ENCODE results near the gene CSAG1.
"Not testable (repeated sequence)": the region's sequence is repeated elsewhere in the genome, so short reads cannot be mapped to it uniquely, and the experiment has no call there.

The CSAG1 gene, protein sequence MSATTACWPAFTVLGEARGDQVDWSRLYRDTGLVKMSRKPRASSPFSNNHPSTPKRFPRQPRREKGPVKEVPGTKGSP

DNA sequence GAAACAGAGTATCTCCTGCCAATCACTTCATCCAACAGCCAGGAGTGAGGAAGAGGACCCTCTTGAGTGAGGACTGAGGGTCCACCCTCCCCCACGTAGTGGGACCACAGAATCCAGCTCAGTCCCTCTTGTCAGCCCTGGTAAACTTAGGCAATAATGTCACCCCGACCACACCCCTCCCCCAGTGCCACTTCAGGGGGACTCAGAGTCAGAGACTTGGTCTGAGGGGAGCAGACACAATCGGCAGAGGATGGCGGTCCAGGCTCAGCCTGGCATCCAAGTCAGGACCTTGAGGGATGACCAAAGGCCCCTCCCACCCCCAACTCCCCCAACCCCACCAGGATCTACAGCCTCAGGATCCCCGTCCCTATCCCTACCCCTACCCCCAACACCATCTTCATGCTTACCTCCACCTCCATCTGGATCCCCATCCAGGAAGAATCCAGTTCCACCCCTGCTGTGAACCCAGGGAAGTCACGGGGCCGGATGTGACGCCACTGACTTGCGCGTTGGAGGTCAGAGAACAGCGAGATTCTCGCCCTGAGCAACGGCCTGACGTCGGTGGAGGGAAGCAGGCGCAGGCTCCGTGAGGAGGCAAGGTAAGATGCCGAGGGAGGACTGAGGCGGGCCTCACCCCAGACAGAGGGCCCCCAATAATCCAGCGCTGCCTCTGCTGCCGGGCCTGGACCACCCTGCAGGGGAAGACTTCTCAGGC is at the start of gene CSAG1, which contains the start of gene MAGEA12:
TSS of gene CSAG1 (minus strand) at position 461 of the 715 bp plus-strand sequence. CDS start 1,261 bp downstream, outside the sequence.
TSS of gene MAGEA12 (plus strand) at position 497 of the 715 bp plus-strand sequence. CDS start 2,405 bp downstream, outside the sequence.
- TF ChIP-seq, protein P1, sequence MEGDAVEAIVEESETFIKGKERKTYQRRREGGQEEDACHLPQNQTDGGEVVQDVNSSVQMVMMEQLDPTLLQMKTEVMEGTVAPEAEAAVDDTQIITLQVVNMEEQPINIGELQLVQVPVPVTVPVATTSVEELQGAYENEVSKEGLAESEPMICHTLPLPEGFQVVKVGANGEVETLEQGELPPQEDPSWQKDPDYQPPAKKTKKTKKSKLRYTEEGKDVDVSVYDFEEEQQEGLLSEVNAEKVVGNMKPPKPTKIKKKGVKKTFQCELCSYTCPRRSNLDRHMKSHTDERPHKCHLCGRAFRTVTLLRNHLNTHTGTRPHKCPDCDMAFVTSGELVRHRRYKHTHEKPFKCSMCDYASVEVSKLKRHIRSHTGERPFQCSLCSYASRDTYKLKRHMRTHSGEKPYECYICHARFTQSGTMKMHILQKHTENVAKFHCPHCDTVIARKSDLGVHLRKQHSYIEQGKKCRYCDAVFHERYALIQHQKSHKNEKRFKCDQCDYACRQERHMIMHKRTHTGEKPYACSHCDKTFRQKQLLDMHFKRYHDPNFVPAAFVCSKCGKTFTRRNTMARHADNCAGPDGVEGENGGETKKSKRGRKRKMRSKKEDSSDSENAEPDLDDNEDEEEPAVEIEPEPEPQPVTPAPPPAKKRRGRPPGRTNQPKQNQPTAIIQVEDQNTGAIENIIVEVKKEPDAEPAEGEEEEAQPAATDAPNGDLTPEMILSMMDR (conservative IDR thresholded peaks at IDR 0.05; ENCODE audit: low read depth, low read length): no peak
- no peak within 1 kb of the TSS for H3K4me3 ChIP-seq (ENCODE audit: low read length)
- no peak for DNase-seq (ENCODE audit: low read depth)

DNA sequence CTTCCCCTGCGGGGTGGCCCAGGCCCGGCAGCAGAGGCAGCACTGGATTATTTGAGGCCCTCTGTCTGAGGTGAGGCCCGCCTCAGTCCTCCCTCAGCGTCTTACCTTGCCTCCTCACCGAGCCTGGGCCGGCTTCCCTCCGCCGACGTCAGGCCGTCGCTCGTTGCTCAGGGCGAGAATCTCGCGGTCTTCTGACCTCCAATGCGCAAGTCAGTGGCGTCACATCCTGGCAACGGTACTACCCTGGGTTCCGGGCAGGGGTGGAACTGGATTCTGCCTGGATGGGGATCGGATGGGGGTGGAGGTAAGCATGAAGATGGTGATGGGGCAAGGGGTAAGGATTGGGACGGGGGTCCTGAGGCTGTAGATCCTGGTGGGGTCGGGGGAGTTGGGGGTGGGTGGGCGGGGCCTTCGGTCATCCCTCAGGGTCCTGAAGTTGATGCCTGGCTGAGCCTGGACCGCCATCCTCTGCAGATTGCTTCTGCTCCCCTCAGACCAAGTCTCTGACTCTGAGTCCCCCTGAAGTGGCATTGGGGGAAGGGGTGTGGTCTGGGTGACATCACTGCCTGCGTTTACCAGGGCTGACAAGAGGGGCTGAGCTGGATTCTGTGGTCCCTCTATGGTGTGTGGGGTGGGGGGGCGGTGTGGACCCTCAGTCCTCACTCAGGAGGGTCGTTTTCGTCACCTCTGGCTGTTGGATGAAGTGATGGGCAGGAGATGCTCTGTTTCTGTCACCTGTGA is 36.2 kb upstream of the CSAG1 start, which contains the start of gene MAGEA6:
TSS of gene MAGEA6 (minus strand) at position 141 of the 741 bp plus-strand sequence. CDS start 2,039 bp downstream, outside the sequence.
- not testable (repeated sequence) for DNase-seq (ENCODE audit: low read depth); H3K4me3 ChIP-seq (ENCODE audit: low read length)

DNA sequence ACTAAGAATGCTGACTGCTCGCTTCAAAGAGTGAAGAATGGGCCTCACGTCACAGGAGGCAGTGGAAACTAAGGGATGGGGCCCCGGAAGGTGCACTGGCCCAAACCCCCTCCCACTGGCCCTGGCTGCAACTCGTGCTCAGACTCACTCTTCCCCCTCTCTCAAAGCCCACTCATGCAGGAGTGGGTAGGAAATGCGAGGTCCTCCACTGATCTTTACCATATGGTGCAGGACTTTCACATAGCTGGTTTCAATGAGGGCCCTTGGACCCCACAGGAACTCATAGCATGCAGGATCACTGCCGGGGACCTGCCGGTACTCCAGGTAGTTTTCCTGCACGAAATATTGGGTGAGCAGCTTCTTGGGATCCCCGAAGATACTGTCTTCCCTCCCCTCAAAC is 33.0 kb upstream of the CSAG1 start:
- DNase-seq (ENCODE audit: low read depth); H3K4me3 ChIP-seq (ENCODE audit: low read length): not testable (repeated sequence)

DNA sequence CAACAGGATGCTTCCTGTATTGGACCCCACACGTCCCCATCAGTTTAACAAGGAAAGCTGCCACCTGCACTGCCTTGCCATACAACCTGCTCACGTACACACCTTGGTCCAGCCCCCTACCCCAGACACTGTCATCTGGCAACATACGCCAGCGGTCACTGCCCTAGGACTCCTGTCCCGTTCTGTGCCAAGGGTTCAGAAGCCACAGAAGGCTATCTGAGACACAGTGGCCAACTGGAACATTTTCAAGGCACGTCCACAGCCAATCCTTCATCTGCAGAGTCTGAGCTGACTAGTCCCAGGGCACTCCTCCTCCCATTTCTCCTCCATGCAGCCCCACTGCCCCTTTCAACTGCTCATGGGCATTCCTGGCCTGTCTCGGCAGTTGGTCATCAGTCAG is 28.1 kb upstream of the CSAG1 start:
- not testable (repeated sequence) for H3K4me3 ChIP-seq (ENCODE audit: low read length)

DNA sequence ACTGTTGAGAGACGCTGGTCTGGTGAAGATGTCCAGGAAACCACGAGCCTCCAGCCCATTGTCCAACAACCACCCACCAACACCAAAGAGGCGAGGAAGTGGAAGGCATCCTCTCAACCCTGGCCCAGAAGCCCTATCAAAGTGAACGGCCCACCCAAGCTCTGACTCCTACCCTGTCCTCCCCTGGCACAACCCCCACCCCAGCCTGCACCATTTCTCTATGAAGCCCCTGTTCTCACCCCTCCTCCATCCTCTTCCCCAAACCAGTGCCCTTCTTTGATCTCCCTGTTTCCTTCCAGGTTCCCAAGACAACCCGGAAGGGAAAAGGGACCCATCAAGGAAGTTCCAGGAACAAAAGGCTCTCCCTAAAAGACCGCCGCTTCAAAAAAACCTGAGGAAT is 26.0 kb upstream of the CSAG1 start:
- not testable (repeated sequence) for DNase-seq (ENCODE audit: low read depth); H3K4me3 ChIP-seq (ENCODE audit: low read length)

More for the DNA sequence above, 28.1 kb upstream of the CSAG1 start:
- DNase-seq (ENCODE audit: low read depth): not testable (repeated sequence)

DNA sequence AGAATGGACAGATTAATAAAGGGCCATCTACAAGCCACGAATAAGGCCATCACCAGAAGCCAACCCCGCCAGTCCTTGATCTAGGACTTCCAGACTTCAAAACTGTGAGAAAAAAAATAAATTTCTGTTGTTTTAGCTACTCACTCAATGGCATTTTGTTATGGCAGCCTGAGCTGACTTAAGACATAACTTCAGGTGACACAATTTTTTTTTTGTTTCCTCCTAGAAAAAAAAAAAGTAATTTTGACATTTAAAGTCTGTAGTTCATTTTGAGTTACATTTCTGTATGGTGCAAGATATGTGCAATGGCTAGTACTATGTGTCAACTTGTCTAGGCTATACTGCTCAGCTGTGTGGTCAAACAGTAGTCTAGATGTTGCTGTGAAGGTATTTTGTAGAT is 25.4 kb upstream of the CSAG1 start, which contains the start of gene CSAG3:
TSS of gene CSAG3 (plus strand) at position 301 of the 400 bp plus-strand sequence.
- H3K4me3 ChIP-seq (ENCODE audit: low read length); DNase-seq (ENCODE audit: low read depth): not testable (repeated sequence)

DNA sequence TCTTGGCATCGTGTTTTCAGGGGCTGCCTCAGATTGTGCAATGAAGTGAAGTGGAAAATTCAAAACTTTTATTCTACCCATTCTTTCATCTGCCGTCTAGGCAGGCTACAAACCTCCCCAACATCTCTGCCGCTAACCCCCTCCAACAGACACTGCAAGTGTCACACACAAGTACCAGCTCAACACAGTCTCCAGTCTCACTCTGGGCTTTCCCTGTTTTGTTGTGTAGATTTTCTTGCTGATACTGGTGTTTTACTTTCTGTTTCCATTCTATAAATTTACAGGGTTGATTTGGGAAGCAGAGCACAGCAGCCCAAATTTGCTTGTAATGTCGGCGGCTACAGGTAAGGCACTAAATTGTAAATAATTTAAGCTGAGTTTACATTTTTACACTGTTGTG is 21.4 kb upstream of the CSAG1 start:
- not testable (repeated sequence) for H3K4me3 ChIP-seq (ENCODE audit: low read length); DNase-seq (ENCODE audit: low read depth)

DNA sequence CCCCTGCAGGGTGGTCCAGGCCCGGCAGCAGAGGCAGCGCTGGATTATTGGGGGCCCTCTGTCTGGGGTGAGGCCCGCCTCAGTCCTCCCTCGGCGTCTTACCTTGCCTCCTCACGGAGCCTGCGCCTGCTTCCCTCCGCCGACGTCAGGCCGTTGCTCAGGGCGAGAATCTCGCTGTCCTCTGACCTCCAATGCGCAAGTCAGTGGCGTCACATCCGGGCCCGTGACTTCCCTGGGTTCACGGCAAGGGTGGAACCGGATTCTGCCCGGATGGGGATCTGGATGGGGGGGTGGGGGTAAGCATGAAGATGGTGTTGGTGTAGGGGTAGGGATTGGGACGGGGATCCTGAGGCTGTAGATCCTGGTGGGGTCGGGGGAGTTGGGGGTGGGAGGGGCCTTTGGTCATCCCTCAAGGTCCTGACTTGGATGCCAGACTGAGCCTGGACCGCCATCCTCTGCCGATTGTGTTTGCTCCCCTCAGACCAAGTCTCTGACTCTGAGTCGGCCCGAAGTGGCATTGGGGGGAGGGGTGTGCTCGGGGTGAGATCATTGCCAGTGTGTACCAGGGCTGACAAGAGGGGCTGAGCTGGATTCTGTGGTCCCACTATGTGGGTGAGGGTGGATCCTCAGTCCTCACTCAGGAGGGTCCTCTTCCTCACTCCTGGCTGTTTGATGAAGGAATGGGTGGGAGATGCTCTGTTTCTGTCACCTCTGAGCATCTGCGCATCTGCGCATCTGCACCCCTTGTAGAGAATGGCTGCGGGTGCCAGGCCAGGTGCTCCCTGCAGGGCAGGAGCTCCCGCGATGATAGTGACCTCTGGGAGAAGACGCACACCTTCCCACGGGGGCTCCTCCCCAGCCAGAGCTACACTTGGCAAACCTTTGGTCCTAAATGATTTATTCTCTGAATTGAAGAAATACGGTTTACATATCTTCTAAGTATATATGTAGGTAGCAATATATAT is 20.4 kb upstream of the CSAG1 start, which contains the start of gene MAGEA2:
TSS of gene MAGEA2 (minus strand) at position 157 of the 965 bp plus-strand sequence. CDS start 2,479 bp downstream, outside the sequence.
- not testable (repeated sequence) for H3K4me3 ChIP-seq (ENCODE audit: low read length); DNase-seq (ENCODE audit: low read depth)

DNA sequence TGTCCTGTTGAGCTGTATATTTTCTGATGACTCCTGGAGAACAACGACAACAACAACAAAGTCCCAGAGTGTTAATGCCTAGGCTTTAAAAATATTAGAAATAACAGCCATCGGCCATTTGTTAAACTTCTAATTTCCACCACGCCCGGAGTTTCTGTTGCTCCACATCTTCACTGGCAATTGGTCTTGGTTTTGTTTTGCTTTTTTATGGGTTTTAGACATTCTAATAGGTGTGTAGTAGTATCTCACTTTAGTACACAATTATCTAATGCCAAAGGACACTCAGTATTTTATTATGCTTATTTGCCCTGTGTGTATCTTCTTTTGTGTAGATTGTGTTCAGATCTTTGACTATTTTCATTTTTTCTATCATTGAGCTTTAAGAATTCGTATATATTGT is 5.0 kb upstream of the CSAG1 start:
- DNase-seq (ENCODE audit: low read depth): no peak
- no peak overlapping the region for H3K4me3 ChIP-seq (ENCODE audit: low read length)
- TF ChIP-seq, protein P1 (conservative IDR thresholded peaks at IDR 0.05; ENCODE audit: low read depth, low read length): no peak

DNA sequence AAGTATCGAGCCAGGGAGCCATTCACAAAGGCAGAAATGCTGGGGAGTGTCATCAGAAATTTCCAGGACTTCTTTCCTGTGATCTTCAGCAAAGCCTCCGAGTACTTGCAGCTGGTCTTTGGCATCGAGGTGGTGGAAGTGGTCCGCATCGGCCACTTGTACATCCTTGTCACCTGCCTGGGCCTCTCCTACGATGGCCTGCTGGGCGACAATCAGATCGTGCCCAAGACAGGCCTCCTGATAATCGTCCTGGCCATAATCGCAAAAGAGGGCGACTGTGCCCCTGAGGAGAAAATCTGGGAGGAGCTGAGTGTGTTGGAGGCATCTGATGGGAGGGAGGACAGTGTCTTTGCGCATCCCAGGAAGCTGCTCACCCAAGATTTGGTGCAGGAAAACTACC is 3.0 kb upstream of the CSAG1 start:
- DNase-seq (ENCODE audit: low read depth); H3K4me3 ChIP-seq (ENCODE audit: low read length): not testable (repeated sequence)

All from retinal pigment epithelial cell (primary cell).